Neural cell (in vitro differentiated cells): ENCODE measurements around the gene RFX8. TPM values are rescaled to one million over a fixed set of nuclear protein-coding genes. Genes with fewer than 3 reads are reported as not detected.

Source experiments
- H2AFZ ChIP-seq: fragments of 200-600, 300-800 bp; sonication (generic), shearing (Covaris generic); 2 replicates; pipeline ENCODE4 v1.6.0; 2014; ENCODE audit warnings: low read depth, mild to moderate bottlenecking, antibody characterized with exemption, low read length, moderate library complexity
- H3F3A ChIP-seq: fragments of 200-600 bp; shearing (Covaris generic); 2 replicates; pipeline ENCODE4 v1.6.1; 2016; ENCODE audit warnings: mild to moderate bottlenecking, moderate library complexity, mixed read lengths, antibody characterized with exemption, low read length; ENCODE audit not compliant: insufficient read depth, poor library complexity, severe bottlenecking
- H3K27ac ChIP-seq: fragments of 200-600, 300-800 bp; sonication (generic), shearing (Covaris generic); 2 replicates; pipeline ENCODE4 v1.5.1; 2014; ENCODE audit warnings: mild to moderate bottlenecking, low read length, moderate library complexity
- H3K27me3 ChIP-seq: fragments of 300-800, 200-600 bp; sonication (generic), shearing (Covaris generic); 2 replicates; pipeline ENCODE4 v1.6.0; 2014; ENCODE audit warnings: mild to moderate bottlenecking, low read depth, low read length, moderate library complexity; ENCODE audit not compliant: insufficient read depth
- H3K36me3 ChIP-seq: fragments of 300-800, 200-600 bp; sonication (generic), shearing (Covaris generic); 2 replicates; pipeline ENCODE4 v1.5.1; 2014; ENCODE audit warnings: mild to moderate bottlenecking, antibody characterized with exemption, low read length, moderate library complexity; ENCODE audit not compliant: insufficient read depth
- H3K4me2 ChIP-seq: fragments of 300-800, 200-600 bp; sonication (generic), shearing (Covaris generic); 2 replicates; pipeline ENCODE4 v1.6.0; 2014; ENCODE audit warnings: mild to moderate bottlenecking, low read length
- H3K4me3 ChIP-seq: fragments of 300-800, 200-600 bp; sonication (generic), shearing (Covaris generic); 2 replicates; pipeline ENCODE4 v1.5.1; 2014; ENCODE audit warnings: mild to moderate bottlenecking, low read length, moderate library complexity
- H3K79me2 ChIP-seq: fragments of 200-600 bp; shearing (Covaris generic); replicated peaks from 2 replicates; pipeline ENCODE4 v1.6.0; 2014; ENCODE audit warnings: mild to moderate bottlenecking, low read length, moderate library complexity; ENCODE audit not compliant: insufficient read depth
- H3K9ac ChIP-seq: fragments of 300-800, 200-600 bp; sonication (generic), shearing (Covaris generic); 2 replicates; pipeline ENCODE4 v1.6.1; 2016; ENCODE audit warnings: mild to moderate bottlenecking, low read length, mixed read lengths
- H3K9me2 ChIP-seq: fragments of 200-600 bp; shearing (Covaris generic); 2 replicates; pipeline ENCODE4 v1.6.1; 2016; ENCODE audit warnings: mild to moderate bottlenecking, low read length, mixed read lengths; ENCODE audit not compliant: insufficient read depth
- H3K9me3 ChIP-seq: fragments of 200-600, 300-800 bp; sonication (generic), shearing (Covaris generic); 2 replicates; pipeline ENCODE4 v1.6.1; 2016; ENCODE audit warnings: mild to moderate bottlenecking, mixed run types, low read length, moderate library complexity, mixed read lengths
- H4K20me1 ChIP-seq: fragments of 200-600 bp; shearing (Covaris generic); 2 replicates; pipeline ENCODE4 v1.6.1; 2016; ENCODE audit warnings: mild to moderate bottlenecking, mixed run types; ENCODE audit not compliant: insufficient read depth
- EP300 ChIP-seq: fragments of 450-650 bp; conservative IDR thresholded peaks from 2 replicates; pipeline ENCODE4 v1.6.1; 2014; ENCODE audit warnings: antibody characterized with exemption, mild to moderate bottlenecking, moderate library complexity; ENCODE audit not compliant: poor library complexity, severe bottlenecking
- EZH2 ChIP-seq: fragments of 200-600, 300-800 bp; shearing (Covaris generic), sonication (generic); IDR thresholded peaks from 2 replicates; pipeline ENCODE4 v1.6.1; 2014; ENCODE audit warnings: antibody characterized with exemption, low read length, borderline replicate concordance, mild to moderate bottlenecking; ENCODE audit not compliant: insufficient read depth, poor library complexity, severe bottlenecking
- MXI1 ChIP-seq: fragments of 450-650 bp; conservative IDR thresholded peaks from 2 replicates; pipeline ENCODE4 v1.6.1; 2014; ENCODE audit warnings: antibody characterized with exemption, mild to moderate bottlenecking; ENCODE audit not compliant: poor library complexity, severe bottlenecking
- POLR2AphosphoS5 ChIP-seq: IDR thresholded peaks from 2 replicates; pipeline ENCODE4 v1.6.1; 2012
- RAD21 ChIP-seq: fragments of 450-650 bp; conservative IDR thresholded peaks from 2 replicates; pipeline ENCODE4 v1.6.1; 2014; ENCODE audit warnings: antibody characterized with exemption, mild to moderate bottlenecking, moderate library complexity
- SMC3 ChIP-seq: fragments of 450-650 bp; conservative IDR thresholded peaks from 2 replicates; pipeline ENCODE4 v1.6.1; 2014; ENCODE audit warnings: antibody characterized with exemption, mild to moderate bottlenecking, moderate library complexity; ENCODE audit not compliant: poor library complexity
- TAF1 ChIP-seq: IDR thresholded peaks from 2 replicates; pipeline ENCODE4 v1.6.1; 2012; ENCODE audit warnings: low read depth
- polyA plus RNA-seq: library from polyadenylated mRNA; depleted of rRNA; stranded (reverse); fragments of >200 nt; gene quantifications from 2 replicates; pipeline ENCODE4 v1.2.3, GENCODE V29; 2014
- TF ChIP-seq, protein P1 (sequence below): IDR thresholded peaks from 2 replicates; pipeline ENCODE4 v1.6.1; 2012; ENCODE audit warnings: borderline replicate concordance
- TF ChIP-seq, protein P2 (sequence below): fragments of 450-650 bp; IDR thresholded peaks from 2 replicates; pipeline ENCODE4 v1.5.1; 2014; ENCODE audit warnings: antibody characterized with exemption, mild to moderate bottlenecking, moderate library complexity; ENCODE audit not compliant: poor library complexity, severe bottlenecking

RFX8 gene
- polyA plus RNA-seq, 1 donor from 2014 or later: not detected

DNA sequence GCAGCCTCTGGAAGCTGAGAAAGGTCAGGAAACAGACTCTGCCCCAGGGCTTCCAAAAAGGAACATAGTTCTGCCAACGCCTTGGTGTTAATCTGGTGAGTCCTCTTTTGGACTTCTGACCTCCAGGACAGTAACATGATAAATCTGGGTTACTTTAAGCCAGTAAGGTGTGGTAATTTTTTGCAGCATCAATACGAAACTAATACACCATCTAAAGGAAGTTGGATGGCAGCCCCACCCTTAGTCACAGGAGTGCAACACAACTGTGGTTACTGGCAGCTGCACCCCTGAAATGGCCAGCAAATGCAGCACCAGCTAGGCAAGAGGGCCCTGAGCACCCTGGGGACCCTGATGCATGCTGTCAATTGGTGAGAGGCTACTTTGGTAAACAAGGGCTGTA is 113.4 kb downstream of the RFX8 start:
- Histone ChIP-seq H3K4me2 (no peak overlapping the region), H3K9me3 (no peaks in the 10 kb centered on the region), H4K20me1 (no peaks in the 10 kb centered on the region), H3K4me3 (no peak overlapping the region), H3K27ac (no peak overlapping the region), H2AFZ (no peak overlapping the region), H3K27me3 (no peaks in the 10 kb centered on the region), H3K79me2 (no peaks in the 10 kb centered on the region), H3F3A (no peaks in the 10 kb centered on the region), H3K9me2 (no peaks in the 10 kb centered on the region), H3K9ac (no peak overlapping the region), H3K36me3 (no peaks in the 10 kb centered on the region)
- no peak for TF ChIP-seq MXI1
- TF ChIP-seq TAF1: no peak

DNA sequence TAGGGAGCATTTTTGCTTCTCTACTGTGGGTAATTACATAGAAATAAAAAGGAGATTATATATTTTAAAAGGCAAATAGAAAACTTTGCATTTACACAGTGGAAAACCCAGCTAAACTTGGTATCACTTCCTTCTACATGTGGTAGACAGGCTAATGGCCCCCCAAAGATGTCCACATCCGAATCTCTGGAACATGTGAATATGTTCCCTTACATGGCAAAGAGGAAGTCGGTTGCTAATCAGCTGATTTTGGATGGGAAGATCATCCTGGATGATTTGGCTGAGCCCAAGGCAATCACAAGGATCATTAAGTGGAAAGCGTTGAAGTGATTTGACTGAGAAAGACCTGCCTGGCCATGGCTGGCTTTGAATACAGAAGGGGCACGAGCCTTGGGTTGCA is 113.8 kb downstream of the RFX8 start:
- Histone ChIP-seq H3K9me3 (no peaks in the 10 kb centered on the region), H3K4me2 (no peak overlapping the region), H3K27me3 (no peaks in the 10 kb centered on the region), H3K9me2 (no peaks in the 10 kb centered on the region), H4K20me1 (no peaks in the 10 kb centered on the region), H2AFZ (no peak overlapping the region), H3K79me2 (no peaks in the 10 kb centered on the region), H3K36me3 (no peaks in the 10 kb centered on the region), H3K9ac (no peak overlapping the region), H3K27ac (no peak overlapping the region), H3K4me3 (no peak overlapping the region), H3F3A (no peaks in the 10 kb centered on the region)
- no peak for TF ChIP-seq MXI1
- no peak for TF ChIP-seq SMC3
- TF ChIP-seq POLR2AphosphoS5: no peak
- no peak for TF ChIP-seq TAF1
- TF ChIP-seq, protein P1, sequence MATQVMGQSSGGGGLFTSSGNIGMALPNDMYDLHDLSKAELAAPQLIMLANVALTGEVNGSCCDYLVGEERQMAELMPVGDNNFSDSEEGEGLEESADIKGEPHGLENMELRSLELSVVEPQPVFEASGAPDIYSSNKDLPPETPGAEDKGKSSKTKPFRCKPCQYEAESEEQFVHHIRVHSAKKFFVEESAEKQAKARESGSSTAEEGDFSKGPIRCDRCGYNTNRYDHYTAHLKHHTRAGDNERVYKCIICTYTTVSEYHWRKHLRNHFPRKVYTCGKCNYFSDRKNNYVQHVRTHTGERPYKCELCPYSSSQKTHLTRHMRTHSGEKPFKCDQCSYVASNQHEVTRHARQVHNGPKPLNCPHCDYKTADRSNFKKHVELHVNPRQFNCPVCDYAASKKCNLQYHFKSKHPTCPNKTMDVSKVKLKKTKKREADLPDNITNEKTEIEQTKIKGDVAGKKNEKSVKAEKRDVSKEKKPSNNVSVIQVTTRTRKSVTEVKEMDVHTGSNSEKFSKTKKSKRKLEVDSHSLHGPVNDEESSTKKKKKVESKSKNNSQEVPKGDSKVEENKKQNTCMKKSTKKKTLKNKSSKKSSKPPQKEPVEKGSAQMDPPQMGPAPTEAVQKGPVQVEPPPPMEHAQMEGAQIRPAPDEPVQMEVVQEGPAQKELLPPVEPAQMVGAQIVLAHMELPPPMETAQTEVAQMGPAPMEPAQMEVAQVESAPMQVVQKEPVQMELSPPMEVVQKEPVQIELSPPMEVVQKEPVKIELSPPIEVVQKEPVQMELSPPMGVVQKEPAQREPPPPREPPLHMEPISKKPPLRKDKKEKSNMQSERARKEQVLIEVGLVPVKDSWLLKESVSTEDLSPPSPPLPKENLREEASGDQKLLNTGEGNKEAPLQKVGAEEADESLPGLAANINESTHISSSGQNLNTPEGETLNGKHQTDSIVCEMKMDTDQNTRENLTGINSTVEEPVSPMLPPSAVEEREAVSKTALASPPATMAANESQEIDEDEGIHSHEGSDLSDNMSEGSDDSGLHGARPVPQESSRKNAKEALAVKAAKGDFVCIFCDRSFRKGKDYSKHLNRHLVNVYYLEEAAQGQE: no peak
- no peak for TF ChIP-seq RAD21
- TF ChIP-seq, protein P2, sequence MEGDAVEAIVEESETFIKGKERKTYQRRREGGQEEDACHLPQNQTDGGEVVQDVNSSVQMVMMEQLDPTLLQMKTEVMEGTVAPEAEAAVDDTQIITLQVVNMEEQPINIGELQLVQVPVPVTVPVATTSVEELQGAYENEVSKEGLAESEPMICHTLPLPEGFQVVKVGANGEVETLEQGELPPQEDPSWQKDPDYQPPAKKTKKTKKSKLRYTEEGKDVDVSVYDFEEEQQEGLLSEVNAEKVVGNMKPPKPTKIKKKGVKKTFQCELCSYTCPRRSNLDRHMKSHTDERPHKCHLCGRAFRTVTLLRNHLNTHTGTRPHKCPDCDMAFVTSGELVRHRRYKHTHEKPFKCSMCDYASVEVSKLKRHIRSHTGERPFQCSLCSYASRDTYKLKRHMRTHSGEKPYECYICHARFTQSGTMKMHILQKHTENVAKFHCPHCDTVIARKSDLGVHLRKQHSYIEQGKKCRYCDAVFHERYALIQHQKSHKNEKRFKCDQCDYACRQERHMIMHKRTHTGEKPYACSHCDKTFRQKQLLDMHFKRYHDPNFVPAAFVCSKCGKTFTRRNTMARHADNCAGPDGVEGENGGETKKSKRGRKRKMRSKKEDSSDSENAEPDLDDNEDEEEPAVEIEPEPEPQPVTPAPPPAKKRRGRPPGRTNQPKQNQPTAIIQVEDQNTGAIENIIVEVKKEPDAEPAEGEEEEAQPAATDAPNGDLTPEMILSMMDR: no peak
- TF ChIP-seq EP300: no peak
- no peak for TF ChIP-seq EZH2

DNA sequence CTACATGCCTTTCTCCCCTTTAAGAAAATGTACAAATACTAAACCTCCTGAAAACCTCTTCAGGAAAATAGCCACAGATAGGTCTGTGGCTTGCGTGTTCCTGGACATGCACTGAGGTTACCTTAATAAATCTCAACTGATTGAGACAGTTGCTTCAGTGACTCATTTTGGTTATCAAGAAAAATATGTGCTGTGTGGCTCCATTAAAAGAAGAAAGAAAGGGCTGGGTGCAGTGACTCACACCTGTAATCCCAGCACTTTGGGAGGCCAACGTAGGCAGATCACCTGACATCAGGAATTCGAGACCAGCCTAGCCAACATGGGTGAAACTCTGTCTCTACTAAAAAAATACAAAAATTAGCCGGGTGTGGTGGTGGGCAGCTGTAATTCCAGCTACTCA is 114.7 kb downstream of the RFX8 start:
- H3K9ac ChIP-seq: no peak overlapping the region
- TF ChIP-seq SMC3: no peak

More for the DNA sequence above, 114.7 kb downstream of the RFX8 start:
- no peak overlapping the region for H3K27ac ChIP-seq
- H3K4me2 ChIP-seq: no peak overlapping the region
- no peaks in the 10 kb centered on the region for H3K9me3 ChIP-seq
- no peaks in the 10 kb centered on the region for H3K27me3 ChIP-seq
- H3K79me2 ChIP-seq: no peaks in the 10 kb centered on the region
- no peaks in the 10 kb centered on the region for H4K20me1 ChIP-seq
- H3K36me3 ChIP-seq: no peaks in the 10 kb centered on the region
- H3K4me3 ChIP-seq: no peak overlapping the region
- H2AFZ ChIP-seq: no peak overlapping the region
- no peaks in the 10 kb centered on the region for H3F3A ChIP-seq
- H3K9me2 ChIP-seq: no peaks in the 10 kb centered on the region
